Measurements from ENCODE around the gene OR4D1.

GRCh38 chr17:58187675-58188074 is 39.5 kb downstream of the OR4D1 start:
- TF ChIP-seq CTCF (IDR thresholded peaks at IDR 0.05; ENCODE audit: borderline replicate concordance, extremely low read depth, low read length, poor library complexity, severe bottlenecking) (no peak), EZH2 (IDR thresholded peaks at IDR 0.05; ENCODE audit: borderline replicate concordance, low read depth, low read length, severe bottlenecking) (no peak)
